HCT116 (cell line): ENCODE measurements around the gene CUX1.

Source experiments
- EZH2 ChIP-seq: fragments of 200-600 bp; sonication (generic); IDR thresholded peaks from 2 replicates; pipeline ENCODE4 v1.6.1; 2017; ENCODE audit warnings: antibody characterized with exemption, mixed run types
- POLR2A ChIP-seq: IDR thresholded peaks from 2 replicates; pipeline ENCODE4 v1.7.0; 2011; ENCODE audit warnings: borderline replicate concordance; ENCODE audit not compliant: insufficient read depth, insufficient read length; ENCODE audit errors: extremely low read depth
- SRF ChIP-seq: IDR thresholded peaks from 2 replicates; pipeline ENCODE4 v1.6.1; 2012; ENCODE audit warnings: low read depth
- TF ChIP-seq, protein P1 (sequence below), 3 experiments: fragments of 200-600 bp in 1 of 3; sonication (generic) in 1 of 3; IDR thresholded peaks in 2 of 3; conservative IDR thresholded peaks in 1 of 3; 2 replicates each; pipeline ENCODE4 v1.5.1; 2012 to 2017; ENCODE audit warnings: low read depth in 2 of 3, low read length in 2 of 3, antibody characterized with exemption in 1 of 3, borderline replicate concordance in 1 of 3, control low read depth in 1 of 3, mild to moderate bottlenecking in 1 of 3, mixed read lengths in 1 of 3, mixed run types in 1 of 3, moderate library complexity in 1 of 3; ENCODE audit not compliant: insufficient read depth in 1 of 3
- TF ChIP-seq, protein P2 (sequence below): IDR thresholded peaks from 2 replicates; pipeline ENCODE4 v1.6.1; 2012
- TF ChIP-seq, protein P3 (sequence below): IDR thresholded peaks from 2 replicates; pipeline ENCODE4 v1.6.1; 2012; ENCODE audit warnings: low read depth

DNA sequence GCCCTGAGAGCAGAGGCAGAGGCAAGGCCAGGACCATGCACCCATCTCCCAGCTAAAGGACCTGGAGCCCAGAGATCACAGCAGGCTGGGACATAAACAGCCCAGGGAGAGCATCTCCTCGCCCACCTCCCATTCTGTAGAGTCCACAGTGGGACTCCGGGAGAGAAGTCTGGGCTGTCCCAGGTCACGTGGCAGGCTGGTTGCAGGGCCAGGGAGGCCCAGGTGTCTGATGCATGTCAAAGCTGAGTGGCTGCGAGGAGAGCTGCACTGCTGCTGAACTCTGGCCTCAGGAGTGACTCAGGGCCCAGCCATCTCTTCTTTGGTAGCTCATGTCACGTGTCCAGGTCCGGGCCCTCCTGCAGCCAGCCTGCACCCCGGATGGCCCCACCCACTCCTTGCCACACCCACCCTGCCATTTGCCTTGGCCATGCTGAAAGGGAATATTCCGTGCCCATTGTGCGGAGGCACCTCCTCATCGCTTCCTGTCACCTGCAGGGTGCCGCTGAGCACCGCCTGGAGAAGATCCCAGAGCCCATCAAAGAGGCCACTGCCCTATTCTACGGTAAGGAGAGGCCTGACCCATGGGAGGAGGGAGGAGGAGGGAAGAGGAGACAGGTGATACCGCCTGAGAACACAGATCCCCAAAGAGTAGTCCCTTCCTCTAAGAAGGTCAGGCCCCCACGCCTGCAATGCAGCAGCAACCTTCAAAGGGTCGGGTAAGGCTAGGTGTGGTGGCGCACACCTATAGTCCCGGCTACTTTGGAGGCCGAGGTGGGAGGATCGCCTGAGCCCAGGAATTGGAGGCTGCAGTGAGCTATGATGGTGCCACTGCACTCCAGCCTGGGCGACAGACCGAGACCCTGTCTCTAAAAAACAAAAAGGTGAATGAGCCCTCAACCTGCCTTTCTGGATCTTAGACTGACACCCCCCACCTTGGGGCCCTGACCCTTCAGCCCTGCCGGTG, 456.6 kb downstream of the CUX1 start:
- TF ChIP-seq, protein P1, sequence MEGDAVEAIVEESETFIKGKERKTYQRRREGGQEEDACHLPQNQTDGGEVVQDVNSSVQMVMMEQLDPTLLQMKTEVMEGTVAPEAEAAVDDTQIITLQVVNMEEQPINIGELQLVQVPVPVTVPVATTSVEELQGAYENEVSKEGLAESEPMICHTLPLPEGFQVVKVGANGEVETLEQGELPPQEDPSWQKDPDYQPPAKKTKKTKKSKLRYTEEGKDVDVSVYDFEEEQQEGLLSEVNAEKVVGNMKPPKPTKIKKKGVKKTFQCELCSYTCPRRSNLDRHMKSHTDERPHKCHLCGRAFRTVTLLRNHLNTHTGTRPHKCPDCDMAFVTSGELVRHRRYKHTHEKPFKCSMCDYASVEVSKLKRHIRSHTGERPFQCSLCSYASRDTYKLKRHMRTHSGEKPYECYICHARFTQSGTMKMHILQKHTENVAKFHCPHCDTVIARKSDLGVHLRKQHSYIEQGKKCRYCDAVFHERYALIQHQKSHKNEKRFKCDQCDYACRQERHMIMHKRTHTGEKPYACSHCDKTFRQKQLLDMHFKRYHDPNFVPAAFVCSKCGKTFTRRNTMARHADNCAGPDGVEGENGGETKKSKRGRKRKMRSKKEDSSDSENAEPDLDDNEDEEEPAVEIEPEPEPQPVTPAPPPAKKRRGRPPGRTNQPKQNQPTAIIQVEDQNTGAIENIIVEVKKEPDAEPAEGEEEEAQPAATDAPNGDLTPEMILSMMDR (IDR thresholded peaks at IDR 0.05 in 2 of 3, conservative IDR thresholded peaks at IDR 0.05 in 1 of 3; ENCODE audit: borderline replicate concordance in 1 of 3, insufficient read depth in 1 of 3, low read depth in 2 of 3, low read length in 2 of 3) = no peak
- no peak for TF ChIP-seq POLR2A
- no peak for TF ChIP-seq SRF
- TF ChIP-seq EZH2 = no peak
- TF ChIP-seq, protein P2, sequence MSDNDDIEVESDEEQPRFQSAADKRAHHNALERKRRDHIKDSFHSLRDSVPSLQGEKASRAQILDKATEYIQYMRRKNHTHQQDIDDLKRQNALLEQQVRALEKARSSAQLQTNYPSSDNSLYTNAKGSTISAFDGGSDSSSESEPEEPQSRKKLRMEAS = no peak
- TF ChIP-seq, protein P3, sequence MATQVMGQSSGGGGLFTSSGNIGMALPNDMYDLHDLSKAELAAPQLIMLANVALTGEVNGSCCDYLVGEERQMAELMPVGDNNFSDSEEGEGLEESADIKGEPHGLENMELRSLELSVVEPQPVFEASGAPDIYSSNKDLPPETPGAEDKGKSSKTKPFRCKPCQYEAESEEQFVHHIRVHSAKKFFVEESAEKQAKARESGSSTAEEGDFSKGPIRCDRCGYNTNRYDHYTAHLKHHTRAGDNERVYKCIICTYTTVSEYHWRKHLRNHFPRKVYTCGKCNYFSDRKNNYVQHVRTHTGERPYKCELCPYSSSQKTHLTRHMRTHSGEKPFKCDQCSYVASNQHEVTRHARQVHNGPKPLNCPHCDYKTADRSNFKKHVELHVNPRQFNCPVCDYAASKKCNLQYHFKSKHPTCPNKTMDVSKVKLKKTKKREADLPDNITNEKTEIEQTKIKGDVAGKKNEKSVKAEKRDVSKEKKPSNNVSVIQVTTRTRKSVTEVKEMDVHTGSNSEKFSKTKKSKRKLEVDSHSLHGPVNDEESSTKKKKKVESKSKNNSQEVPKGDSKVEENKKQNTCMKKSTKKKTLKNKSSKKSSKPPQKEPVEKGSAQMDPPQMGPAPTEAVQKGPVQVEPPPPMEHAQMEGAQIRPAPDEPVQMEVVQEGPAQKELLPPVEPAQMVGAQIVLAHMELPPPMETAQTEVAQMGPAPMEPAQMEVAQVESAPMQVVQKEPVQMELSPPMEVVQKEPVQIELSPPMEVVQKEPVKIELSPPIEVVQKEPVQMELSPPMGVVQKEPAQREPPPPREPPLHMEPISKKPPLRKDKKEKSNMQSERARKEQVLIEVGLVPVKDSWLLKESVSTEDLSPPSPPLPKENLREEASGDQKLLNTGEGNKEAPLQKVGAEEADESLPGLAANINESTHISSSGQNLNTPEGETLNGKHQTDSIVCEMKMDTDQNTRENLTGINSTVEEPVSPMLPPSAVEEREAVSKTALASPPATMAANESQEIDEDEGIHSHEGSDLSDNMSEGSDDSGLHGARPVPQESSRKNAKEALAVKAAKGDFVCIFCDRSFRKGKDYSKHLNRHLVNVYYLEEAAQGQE = no peak
